Ovary (tissue), 9 donors: ENCODE data around the gene EML1. TPM values are rescaled to one million over a fixed set of nuclear protein-coding genes. Genes with fewer than 3 reads are reported as not detected.

Experiments
- DNase-seq, 5 donors: peaks; one replicate each; pipeline ENCODE4 v3.0.0-alpha.2; 2019 to 2020
- H3K27ac ChIP-seq, 2 donors: fragments of 200-600 bp; one replicate each; pipeline versions ENCODE4 v1.5.1 to v1.8.0; 2019 to 2022
- H3K27me3 ChIP-seq: fragments of 200-600 bp; one replicate; pipeline ENCODE4 v1.8.0; 2022
- H3K36me3 ChIP-seq: fragments of 200-600 bp; sonication (generic); one replicate; pipeline ENCODE4 v1.5.1; 2019
- H3K4me1 ChIP-seq: one replicate; pipeline ENCODE4 v1.8.1; 2013; ENCODE audit warnings: mild to moderate bottlenecking, moderate library complexity; ENCODE audit not compliant: insufficient read depth
- H3K4me3 ChIP-seq: fragments of 200-600 bp; sonication (generic); one replicate; pipeline ENCODE4 v1.5.1; 2017
- H3K9me3 ChIP-seq, 2 donors: fragments of 200-600 bp in 1 of 2; sonication (generic) in 1 of 2; one replicate each; pipeline versions ENCODE4 v1.5.1 to v1.8.1; 2013 to 2019; ENCODE audit warnings: mild to moderate bottlenecking in 1 of 2, moderate library complexity in 1 of 2
- EP300 ChIP-seq: sonication (generic); formaldehyde crosslinking; IDR thresholded peaks from one replicate; pipeline ENCODE4 v1.6.1; 2017; ENCODE audit warnings: antibody characterized with exemption
- POLR2A ChIP-seq: fragments of 450-650 bp; IDR thresholded peaks from one replicate; pipeline ENCODE4 v1.6.1; 2017; ENCODE audit warnings: antibody characterized with exemption, mild to moderate bottlenecking, moderate library complexity
- WGBS, 3 donors: extraction: QIAGEN DNeasy Blood & Tissue Kit in 1 of 3; methylation state at CpG; one replicate each; pipeline versions ENCODE4 v1.1.5 to v1.1.7; 2013 to 2017; 5-methylcytosine and 5-hydroxymethylcytosine counted together
- intact Hi-C, 4 donors: fragments of 100-400 bp; cut with DNase I; formaldehyde crosslinking; loops; one replicate each; pipeline versions ENCODE4 v1.11.0 to v1.15.1; 2022 to 2023
- polyA plus RNA-seq, 2 donors: library from polyadenylated mRNA; stranded (reverse); fragments of 200-250 nt in 1 of 2; fragments of 350-450 nt in 1 of 2; fragmentation: Illumina TruSeq in 1 of 2; extraction: RNeasy Lipid Tissue Mini Kit (QIAGEN cat#74804) in 1 of 2; gene quantifications; one replicate each; pipeline ENCODE4 v1.2.3, GENCODE V29; 2013 to 2014
- total RNA-seq, 7 donors: library from RNA; depleted of rRNA in 2 of 7; stranded (reverse); fragments of >200 nt in 2 of 7; fragmentation: NEBNext Ultra II Directional in 3 of 7; extraction: Animal tissue kit (Norgen Biotek cat#: 25700) in 3 of 7; gene quantifications; one replicate each; pipeline versions ENCODE4 v1.1.0 to v1.2.4, GENCODE V29; 2016 to 2023
- TF ChIP-seq, protein P1 (sequence below), 3 donors: fragments of 450-650 bp in 2 of 3; fragments of 200-600 bp in 1 of 3; IDR thresholded peaks; one replicate each; pipeline versions ENCODE4 v1.5.1 to v1.8.0; 2016 to 2022; ENCODE audit warnings: antibody characterized with exemption in 3 of 3, mild to moderate bottlenecking in 1 of 3
- donor health status: DM: no; HTN: no; CAD: no; lungs with moderate emphysema.
- donor health status: DM: no; HTN: no; CAD: no.
- donor health status: Bipolar disorder and iron deficiency.
- donor health status: DM: yes; HTN: yes; CAD: no.
- donor health status: DM: no; HTN: no; CAD: no.
- donor health status: DM: yes; HTN: yes; CAD: no.

EML1 gene
- total and polyA plus RNA-seq, 9 donors, result 4.4 to 22.3 (median 9.8) TPM

- H3K9me3 ChIP-seq, result no peaks in the 10 kb centered on the region
- no peaks in the 10 kb centered on the region for H3K36me3 ChIP-seq
- TF ChIP-seq, protein P1, sequence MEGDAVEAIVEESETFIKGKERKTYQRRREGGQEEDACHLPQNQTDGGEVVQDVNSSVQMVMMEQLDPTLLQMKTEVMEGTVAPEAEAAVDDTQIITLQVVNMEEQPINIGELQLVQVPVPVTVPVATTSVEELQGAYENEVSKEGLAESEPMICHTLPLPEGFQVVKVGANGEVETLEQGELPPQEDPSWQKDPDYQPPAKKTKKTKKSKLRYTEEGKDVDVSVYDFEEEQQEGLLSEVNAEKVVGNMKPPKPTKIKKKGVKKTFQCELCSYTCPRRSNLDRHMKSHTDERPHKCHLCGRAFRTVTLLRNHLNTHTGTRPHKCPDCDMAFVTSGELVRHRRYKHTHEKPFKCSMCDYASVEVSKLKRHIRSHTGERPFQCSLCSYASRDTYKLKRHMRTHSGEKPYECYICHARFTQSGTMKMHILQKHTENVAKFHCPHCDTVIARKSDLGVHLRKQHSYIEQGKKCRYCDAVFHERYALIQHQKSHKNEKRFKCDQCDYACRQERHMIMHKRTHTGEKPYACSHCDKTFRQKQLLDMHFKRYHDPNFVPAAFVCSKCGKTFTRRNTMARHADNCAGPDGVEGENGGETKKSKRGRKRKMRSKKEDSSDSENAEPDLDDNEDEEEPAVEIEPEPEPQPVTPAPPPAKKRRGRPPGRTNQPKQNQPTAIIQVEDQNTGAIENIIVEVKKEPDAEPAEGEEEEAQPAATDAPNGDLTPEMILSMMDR (IDR thresholded peaks at IDR 0.05), result no peak
- TF ChIP-seq POLR2A, result no peak
- no peak for TF ChIP-seq EP300
- no peaks in the 10 kb centered on the region for H3K27me3 ChIP-seq
- H3K4me1 ChIP-seq, result no peaks in the 10 kb centered on the region
- H3K4me3 ChIP-seq, result no peak overlapping the region
- no peak for DNase-seq
- 52 to 63% (median 63%) methylated on average over 18 of the region's 18 CpGs for WGBS, 3 donors
- no peak overlapping the region for H3K27ac ChIP-seq
- intact Hi-C loops, result no loop called here
Measured at GRCh38 chr14:99961826-99962518, 168.8 kb downstream of the EML1 start.

- no peaks in the 10 kb centered on the region for H3K9me3 ChIP-seq
- WGBS, 3 donors, result 79 to 91% (median 81%) methylated on average over 9 of the region's 9 CpGs
- H3K27me3 ChIP-seq, result no peaks in the 10 kb centered on the region
- H3K36me3 ChIP-seq, result no peaks in the 10 kb centered on the region
- H3K4me1 ChIP-seq, result peaks cover 4% of the 10 kb centered on the region
- no peak overlapping the region for H3K27ac ChIP-seq
- no peak overlapping the region for H3K4me3 ChIP-seq
- TF ChIP-seq EP300 (no peak), POLR2A (no peak)
- TF ChIP-seq, protein P1 (IDR thresholded peaks at IDR 0.05), result no peak
- no peak for DNase-seq
- intact Hi-C loops, result no loop called here
Measured at GRCh38 chr14:99964979-99965378, 171.8 kb downstream of the EML1 start.

DNA sequence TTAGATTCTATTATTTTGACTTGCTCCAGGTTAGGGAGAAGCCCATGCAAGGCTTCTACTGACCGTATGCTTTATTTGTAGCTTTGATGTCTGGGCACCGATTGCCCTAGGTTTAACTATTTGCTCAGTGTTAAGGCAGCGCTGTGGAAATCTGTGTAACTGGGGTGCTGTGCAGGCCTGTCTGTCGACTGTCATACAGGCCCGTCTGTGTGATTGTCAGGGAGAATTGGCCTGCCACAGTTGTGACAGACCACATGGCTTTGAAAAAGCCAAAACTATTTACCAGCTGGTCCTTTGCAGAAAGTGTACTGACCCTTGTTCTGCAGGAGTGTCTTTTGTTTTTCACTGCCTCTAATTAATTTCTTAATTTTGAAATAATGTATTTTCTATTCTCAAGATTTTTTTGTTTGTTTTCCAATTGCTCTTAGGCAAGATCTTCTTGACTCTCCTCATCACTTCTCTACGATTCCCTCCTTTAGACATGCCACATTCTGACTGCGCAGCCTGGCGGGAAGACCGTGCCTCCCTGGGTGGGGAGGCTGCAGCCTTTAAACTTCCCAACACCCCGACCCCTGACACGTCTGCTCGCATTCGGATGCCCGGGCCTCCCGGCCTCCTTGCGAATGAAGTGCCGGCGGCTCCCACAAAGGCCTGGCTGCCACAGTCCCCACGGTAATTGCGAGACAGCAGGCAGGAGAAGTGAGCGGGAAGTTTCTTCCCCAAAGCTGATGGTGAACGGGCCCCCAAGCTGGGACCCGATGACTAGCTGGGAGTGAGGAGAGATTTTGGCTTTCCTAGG lies 173.0 kb downstream of the EML1 start:
- 82 to 87% (median 86%) methylated on average over 23 of the region's 23 CpGs for WGBS, 3 donors
- Histone ChIP-seq H3K9me3 (no peaks in the 10 kb centered on the region), H3K27ac (no peak overlapping the region), H3K36me3 (no peaks in the 10 kb centered on the region), H3K4me1 (peaks cover 4% of the 10 kb centered on the region), H3K4me3 (no peak overlapping the region), H3K27me3 (no peaks in the 10 kb centered on the region)
- TF ChIP-seq POLR2A (no peak), EP300 (no peak)
- TF ChIP-seq, protein P1 (IDR thresholded peaks at IDR 0.05), result no peak
- intact Hi-C loops, result no loop called here
- no peak for DNase-seq

DNA sequence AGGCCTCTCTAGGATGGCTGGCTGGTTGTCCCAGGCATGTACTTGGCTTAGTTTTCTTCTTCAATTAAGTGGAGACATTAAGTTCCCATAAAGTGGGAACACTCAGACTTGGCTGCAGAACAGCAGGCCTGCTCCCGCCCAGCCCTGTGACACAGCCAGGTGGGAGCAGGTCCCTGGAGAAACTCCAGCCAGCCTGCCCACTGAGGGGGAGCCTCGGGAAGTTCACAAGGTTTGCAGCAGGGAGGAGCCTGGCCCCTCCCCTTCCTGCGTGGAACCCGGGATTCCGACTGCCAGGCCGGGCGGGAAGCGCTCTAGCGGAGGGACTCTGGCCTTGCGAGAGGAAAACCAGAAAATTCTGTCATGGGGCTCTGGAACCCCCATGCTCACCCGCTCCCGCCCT lies 173.7 kb downstream of the EML1 start:
- no peaks in the 10 kb centered on the region for H3K36me3 ChIP-seq
- intact Hi-C loops, result no loop called here
- peaks cover 4% of the 10 kb centered on the region for H3K4me1 ChIP-seq
- H3K27me3 ChIP-seq, result no peaks in the 10 kb centered on the region
- no peak for DNase-seq
- TF ChIP-seq, protein P1 (IDR thresholded peaks at IDR 0.05), result no peak
- no peak for TF ChIP-seq EP300
- no peak for TF ChIP-seq POLR2A
- H3K4me3 ChIP-seq, result no peak overlapping the region
- H3K27ac ChIP-seq, result no peak overlapping the region
- H3K9me3 ChIP-seq, result no peaks in the 10 kb centered on the region
- 56 to 76% (median 73%) methylated on average over 12 of the region's 12 CpGs for WGBS, 3 donors
